RPMI7951 (cell line): Measurements from ENCODE around the gene SFMBT2. TPM values are rescaled to one million over a fixed set of nuclear protein-coding genes. Genes with fewer than 3 reads are reported as not detected.

Experiments used
- DNase-seq: peaks from one replicate; pipeline ENCODE4 v3.0.0-alpha.2; 2012; ENCODE audit warnings: low read depth
- total RNA-seq: library from RNA; depleted of rRNA; stranded (reverse); fragments of >200 nt; shearing (Covaris generic); gene quantifications from 2 replicates; pipeline ENCODE4 v1.2.3, GENCODE V29; 2014

SFMBT2 gene
- total RNA-seq, 1 experiment from 2014 or later = 0.36 TPM

DNA sequence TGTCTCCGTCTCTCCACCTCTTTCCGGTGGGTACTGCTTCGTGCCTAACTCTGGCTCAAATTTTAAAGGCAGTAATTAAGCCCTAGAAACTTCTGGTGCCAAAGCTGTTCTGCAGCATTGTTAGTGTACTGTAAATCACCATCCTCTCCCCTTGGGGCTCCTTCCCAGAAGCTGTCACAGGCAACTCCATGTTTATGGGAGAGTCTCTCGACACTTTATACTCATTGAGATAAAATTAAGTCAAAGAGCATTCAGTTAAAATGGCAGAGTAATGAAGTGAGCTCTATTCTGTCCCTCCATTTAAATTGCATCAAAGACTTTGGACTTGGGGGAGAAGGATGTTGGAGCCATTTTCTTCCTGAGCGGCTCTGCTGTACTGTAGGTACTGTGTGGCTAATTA lies 274.8 kb downstream of the SFMBT2 start:
- no peak for DNase-seq

DNA sequence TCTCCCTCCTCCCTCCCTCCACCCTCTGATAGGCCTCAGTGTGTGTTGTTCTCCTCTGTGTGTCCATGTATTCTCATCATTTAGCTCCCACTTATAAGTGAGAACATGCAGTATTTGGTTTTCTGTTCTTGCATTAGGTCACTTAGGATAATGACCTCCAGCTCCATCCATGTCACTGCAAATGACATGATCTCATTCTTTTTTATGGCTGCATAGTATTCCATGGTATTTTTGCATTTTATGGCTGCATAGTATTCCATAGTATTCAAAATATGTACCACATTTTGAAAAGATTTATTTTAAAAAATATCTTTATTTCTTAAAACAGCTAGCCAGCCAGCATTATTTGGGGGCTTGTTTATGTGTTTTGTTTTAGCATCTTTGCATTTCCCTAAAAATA lies 275.6 kb downstream of the SFMBT2 start:
- DNase-seq = no peak

DNA sequence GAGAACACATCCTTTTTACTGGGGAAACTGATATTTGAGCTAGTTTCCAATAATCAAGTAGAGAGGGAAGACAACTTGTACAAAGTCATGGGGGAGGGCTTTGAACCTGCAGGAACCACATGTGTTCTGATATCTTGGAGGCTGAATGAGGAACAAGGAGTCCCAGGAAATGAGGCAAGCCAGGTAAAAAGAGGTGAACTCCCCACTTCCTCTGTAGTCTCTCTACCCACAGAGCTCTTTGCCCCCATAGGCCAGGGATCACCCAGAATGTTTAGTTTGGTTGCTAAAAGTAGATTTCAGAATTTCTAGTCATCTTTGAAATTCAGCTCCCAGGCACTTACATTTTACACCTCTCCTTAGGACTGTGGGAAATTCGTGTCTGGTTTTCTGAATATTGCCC lies 276.4 kb downstream of the SFMBT2 start:
- no peak for DNase-seq

DNA sequence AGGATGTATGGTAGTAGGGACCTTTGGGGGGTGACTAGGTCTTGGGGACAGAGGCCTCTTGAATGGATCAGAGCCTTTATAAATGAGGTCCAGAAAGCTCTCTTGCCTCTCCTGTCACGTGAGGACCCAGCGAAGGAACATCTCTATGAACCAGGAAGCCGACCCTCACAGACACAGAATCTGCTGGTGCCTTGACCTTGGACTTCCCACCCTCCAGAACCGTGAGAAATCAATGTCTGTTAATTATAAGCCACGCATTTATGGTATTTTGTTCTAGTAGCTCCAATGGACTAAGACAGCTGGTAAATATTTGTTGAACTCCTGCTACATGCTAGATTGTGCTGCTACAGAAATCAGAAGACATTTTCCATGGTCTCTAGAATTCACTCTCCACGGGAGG lies 276.9 kb downstream of the SFMBT2 start:
- no peak for DNase-seq

DNA sequence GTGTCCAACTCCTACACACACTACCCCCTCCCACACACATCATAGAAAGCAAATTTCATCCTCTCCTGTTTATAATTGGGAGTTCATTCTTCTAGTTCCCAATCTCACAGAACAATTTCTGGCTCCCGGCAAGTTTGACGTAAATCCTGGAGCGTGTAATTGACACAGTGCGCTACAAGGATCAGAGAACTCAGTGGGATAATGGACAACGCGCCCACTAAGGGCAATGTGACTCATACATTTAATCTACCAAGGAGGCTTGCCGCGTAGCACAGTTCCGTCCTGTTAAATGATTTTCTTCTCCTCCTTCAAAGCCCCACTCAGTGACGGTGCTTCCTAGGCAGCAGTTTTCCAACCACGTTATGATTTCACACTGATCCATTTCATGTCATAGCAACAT lies 277.6 kb downstream of the SFMBT2 start:
- peak; percentile 41 for DNase-seq

DNA sequence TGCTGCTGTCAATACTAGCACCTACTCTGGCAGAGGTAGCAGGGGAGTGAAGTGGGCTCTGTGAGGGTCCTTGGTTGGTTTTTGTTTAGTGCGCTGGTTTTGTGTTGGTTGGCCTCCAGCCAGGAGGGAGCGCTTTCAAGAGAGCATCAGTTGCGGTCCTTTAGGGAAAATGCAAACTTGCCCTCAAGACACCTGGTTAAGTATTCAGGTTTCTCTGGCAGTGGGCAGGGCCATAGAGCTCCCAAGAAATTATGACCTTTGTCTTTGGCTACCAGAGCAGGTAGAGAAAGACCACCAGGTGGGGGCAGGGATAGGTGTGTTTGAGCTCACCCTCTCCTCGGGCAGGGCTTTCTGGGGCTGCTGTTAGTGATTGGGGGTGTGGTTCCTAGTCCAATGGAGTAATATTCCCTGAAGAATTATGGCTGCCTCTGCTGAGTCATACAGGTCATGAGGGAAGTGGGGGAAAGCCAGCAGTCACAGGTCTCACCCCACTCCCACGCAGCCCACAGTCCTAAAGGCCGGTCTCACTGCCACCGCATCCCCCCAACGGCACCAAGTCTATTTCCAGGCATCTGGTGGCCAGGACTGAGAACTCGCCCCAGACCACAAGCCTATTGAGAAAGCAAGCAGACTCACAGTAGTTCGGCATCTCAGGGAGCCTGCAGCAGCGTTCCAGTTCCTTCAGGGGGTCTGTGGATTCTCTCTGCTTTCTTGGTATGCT lies 280.5 kb downstream of the SFMBT2 start:
- DNase-seq = no peak

GRCh38 chr10:7123774-7124173 lies 287.1 kb downstream of the SFMBT2 start:
- DNase-seq = no peak

DNA sequence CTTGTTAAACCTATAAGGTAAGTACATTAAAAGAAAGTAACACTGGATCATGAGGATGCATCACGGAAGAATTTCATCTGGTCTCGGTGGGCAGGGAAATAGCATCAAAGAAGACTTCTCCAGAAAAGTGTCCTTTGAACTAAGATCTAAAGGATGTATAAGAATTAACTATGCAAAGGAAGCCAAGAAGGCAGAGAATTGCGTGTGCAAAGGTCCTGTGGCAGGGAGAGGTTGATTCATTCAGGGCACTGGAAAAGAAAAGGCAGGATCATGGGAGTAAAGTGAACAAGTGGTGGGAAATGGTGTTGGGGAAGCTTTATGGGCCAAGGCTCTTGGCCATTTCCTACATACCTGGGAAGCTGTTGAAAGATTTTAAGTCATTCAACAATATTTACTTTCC lies 288.3 kb downstream of the SFMBT2 start:
- no peak for DNase-seq

- peak; percentile 10 for DNase-seq
These were observed 289.6 kb downstream of the SFMBT2 start for GRCh38 chr10:7121154-7121797.

DNA sequence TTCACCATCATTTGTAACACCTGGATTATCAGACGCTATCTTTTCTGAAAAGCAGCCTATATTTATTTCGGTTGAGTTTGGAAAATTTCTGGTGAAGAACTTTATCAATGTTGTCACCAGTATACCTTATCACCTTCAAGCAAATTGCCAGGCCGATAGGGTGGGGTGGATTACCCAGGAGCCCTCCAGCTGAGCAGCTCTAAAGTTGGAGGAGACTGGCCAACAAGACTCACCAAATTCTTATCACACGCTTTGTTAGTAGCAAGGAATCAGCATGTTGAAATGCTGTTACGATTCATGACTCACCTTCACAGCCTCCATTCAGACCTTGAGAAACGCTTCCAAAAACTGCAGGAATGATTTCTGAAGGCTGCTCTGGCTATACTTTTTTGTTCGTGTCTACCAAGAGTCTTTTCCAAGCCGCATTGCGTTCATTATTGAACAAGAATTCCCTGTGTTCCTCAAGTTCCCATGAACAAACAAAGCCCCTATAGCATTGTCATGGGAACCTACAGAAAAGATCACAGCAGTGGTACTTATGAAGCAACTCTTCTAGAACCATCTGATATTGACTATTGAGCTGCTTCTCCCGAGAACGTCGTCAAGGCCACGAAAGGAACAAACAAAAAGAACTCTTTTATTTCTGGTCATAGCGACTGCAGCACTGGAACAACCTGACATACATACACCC lies 291.4 kb downstream of the SFMBT2 start:
- no peak for DNase-seq

- DNase-seq = no peak
These were observed 292.8 kb downstream of the SFMBT2 start for GRCh38 chr10:7117806-7118674.

DNA sequence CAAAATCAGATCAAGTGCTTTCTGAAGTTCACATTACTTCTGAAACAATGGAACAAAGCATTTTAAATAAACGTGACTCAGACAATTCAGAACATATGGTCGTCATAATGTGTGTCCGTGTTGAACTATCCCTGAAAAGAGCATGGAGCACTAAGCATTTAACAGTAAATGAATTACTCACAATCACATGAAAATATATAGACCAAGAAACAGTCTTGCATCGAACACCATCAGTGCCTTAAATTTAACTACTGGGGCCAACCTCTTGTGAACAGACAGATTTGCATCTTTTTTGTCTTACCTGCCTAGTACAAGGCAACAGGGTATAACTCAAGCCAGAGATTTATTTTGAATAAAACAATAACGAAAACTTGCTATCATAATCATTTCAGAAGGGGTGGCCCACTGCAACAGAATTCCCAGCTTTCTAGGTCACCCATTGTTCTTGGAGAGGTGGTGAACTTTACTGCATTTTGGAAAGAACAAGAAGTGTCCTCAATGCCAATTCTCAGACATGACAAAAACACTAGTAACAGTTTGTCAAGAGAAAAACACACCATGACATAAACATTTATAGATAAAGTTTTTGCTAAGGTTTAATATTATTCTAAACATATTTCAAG lies 293.5 kb downstream of the SFMBT2 start:
- DNase-seq = no peak

DNA sequence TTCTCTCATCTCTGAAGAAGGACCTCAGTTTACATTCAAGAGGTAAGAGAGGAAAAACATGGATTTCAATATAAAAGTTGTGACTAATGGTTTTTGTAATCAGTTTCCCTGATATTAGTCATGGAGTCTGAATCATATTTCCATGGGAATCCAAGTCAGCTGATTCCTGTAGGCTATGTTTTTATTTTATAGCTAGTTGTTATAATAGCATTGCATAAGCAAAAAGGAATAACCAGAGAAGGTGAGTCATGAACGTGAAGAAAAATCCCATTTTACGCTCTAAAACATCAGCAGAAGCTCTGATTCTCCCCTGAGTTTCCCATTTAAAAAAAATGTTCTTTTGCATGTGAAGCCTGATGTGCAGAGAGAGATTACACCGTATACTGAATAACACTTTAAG lies 299.3 kb downstream of the SFMBT2 start:
- DNase-seq = peak; percentile 4

GRCh38 chr10:7111089-7111488 lies 299.7 kb downstream of the SFMBT2 start:
- DNase-seq = no peak
